Activated T-helper 1 cell treated with Interleukin-2 at 50 U/mL for 16 hours (primary cell): ENCODE data around the gene ZNF548.

ENCODE experiments used
- DNase-seq: peaks from one replicate; pipeline ENCODE4 v3.0.0-alpha.2; 2020; ENCODE audit warnings: low read depth

The ZNF548 gene

GRCh38 chr19:57398868-57399267 lies 9.2 kb downstream of the ZNF548 start:
- DNase-seq: no peak

- DNase-seq: no peak
Measured at GRCh38 chr19:57403737-57404563, 14.3 kb downstream of the ZNF548 start.

GRCh38 chr19:57406516-57407123 lies 17.0 kb downstream of the ZNF548 start:
- peak; percentile 46 for DNase-seq

GRCh38 chr19:57410877-57411671 lies 21.4 kb downstream of the ZNF548 start, which contains the start of gene ZNF17:
TSS of gene ZNF17 (plus strand) at chr19:57411161. CDS start at chr19:57413616, 2,455 bp downstream.
- DNase-seq: peak; percentile 86

GRCh38 chr19:57419439-57419838 lies 29.8 kb downstream of the ZNF548 start:
- no peak for DNase-seq

- no peak for DNase-seq
Measured at GRCh38 chr19:57421037-57421436, 31.4 kb downstream of the ZNF548 start.

GRCh38 chr19:57434386-57435061 lies 44.9 kb downstream of the ZNF548 start:
- no peak for DNase-seq

- peak; percentile 90 for DNase-seq
Measured at GRCh38 chr19:57435062-57435978, 45.7 kb downstream of the ZNF548 start, which contains the start of gene ZNF749. TSS of gene ZNF749 (plus strand) at chr19:57435325. CDS start at chr19:57435579, 254 bp downstream.

GRCh38 chr19:57436417-57436816 lies 46.8 kb downstream of the ZNF548 start:
- DNase-seq: no peak

GRCh38 chr19:57437931-57438330 lies 48.3 kb downstream of the ZNF548 start:
- DNase-seq: no peak

GRCh38 chr19:57438925-57439324 lies 49.3 kb downstream of the ZNF548 start:
- no peak for DNase-seq

- no peak for DNase-seq
Measured at GRCh38 chr19:57441979-57442752, 52.5 kb downstream of the ZNF548 start.

GRCh38 chr19:57443121-57443696 lies 53.6 kb downstream of the ZNF548 start:
- DNase-seq: no peak

- DNase-seq: no peak
Measured at GRCh38 chr19:57452307-57452706, 62.7 kb downstream of the ZNF548 start.
